SK-N-SH treated with all-trans-retinoic acid at 6 μM for 48 hours (cell line): Measurements from ENCODE around the gene GJC2.

ENCODE experiments used
- ATAC-seq: fragments of 200-7000 bp; cut with Tn5 transposase; 3 replicates; pipeline ENCODE4 v1.9.1; 2020; ENCODE audit warnings: mild to moderate bottlenecking, moderate library complexity
- BACH2 ChIP-seq: fragments of 250-450 bp; sonication (Bioruptor Pico); IDR thresholded peaks from 2 replicates; pipeline ENCODE4 v1.9.0; 2021; ENCODE audit warnings: mild to moderate bottlenecking, borderline replicate concordance
- CSDC2 ChIP-seq: fragments of 250-450 bp; sonication (Bioruptor Pico); IDR thresholded peaks from 2 replicates; pipeline ENCODE4 v1.5.0; 2020; ENCODE audit warnings: mild to moderate bottlenecking, moderate library complexity
- GLIS3 ChIP-seq: fragments of 250-450 bp; sonication (Bioruptor Pico); IDR thresholded peaks from 2 replicates; pipeline ENCODE4 v1.5.0; 2020; ENCODE audit warnings: mild to moderate bottlenecking, moderate library complexity
- OSR1 ChIP-seq: fragments of 250-450 bp; sonication (Bioruptor Pico); IDR thresholded peaks from 2 replicates; pipeline ENCODE4 v1.8.0; 2022; ENCODE audit warnings: moderate library complexity, mild to moderate bottlenecking, inconsistent platforms
- PPARA ChIP-seq: fragments of 250-450 bp; sonication (Bioruptor Pico); IDR thresholded peaks from 2 replicates; pipeline ENCODE4 v1.5.0; 2020; ENCODE audit warnings: mild to moderate bottlenecking, borderline replicate concordance
- RARB ChIP-seq: fragments of 250-450 bp; sonication (Bioruptor Pico); IDR thresholded peaks from 2 replicates; pipeline ENCODE4 v1.8.0; 2021; ENCODE audit warnings: mild to moderate bottlenecking, moderate library complexity
- SNAI2 ChIP-seq: fragments of 250-450 bp; sonication (Bioruptor Pico); IDR thresholded peaks from 2 replicates; pipeline ENCODE4 v1.5.0; 2020; ENCODE audit warnings: mild to moderate bottlenecking, moderate library complexity
- TCF4 ChIP-seq: fragments of 250-450 bp; sonication (Bioruptor Pico); IDR thresholded peaks from 2 replicates; pipeline ENCODE4 v1.8.0; 2021; ENCODE audit warnings: mild to moderate bottlenecking, moderate library complexity, borderline replicate concordance
- TOX ChIP-seq: fragments of 250-450 bp; sonication (Bioruptor Pico); IDR thresholded peaks from 2 replicates; pipeline ENCODE4 v1.8.0; 2021; ENCODE audit warnings: mild to moderate bottlenecking, moderate library complexity, borderline replicate concordance
- ZC3H10 ChIP-seq: fragments of 250-450 bp; sonication (Bioruptor Pico); IDR thresholded peaks from 2 replicates; pipeline ENCODE4 v1.5.1; 2021; ENCODE audit warnings: mild to moderate bottlenecking, moderate library complexity
- ZFP3 ChIP-seq: fragments of 250-450 bp; sonication (Bioruptor Pico); IDR thresholded peaks from 2 replicates; pipeline ENCODE4 v1.5.0; 2020; ENCODE audit warnings: mild to moderate bottlenecking, moderate library complexity
- ZFP30 ChIP-seq: fragments of 450-650 bp; formaldehyde crosslinking; IDR thresholded peaks from 2 replicates; pipeline ENCODE4 v1.5.0; 2022; ENCODE audit warnings: mild to moderate bottlenecking, moderate library complexity
- ZNF565 ChIP-seq: fragments of 450-650 bp; formaldehyde crosslinking; conservative IDR thresholded peaks from 2 replicates; pipeline ENCODE4 v1.5.0; 2020; ENCODE audit warnings: low read depth, mild to moderate bottlenecking, moderate library complexity
- ZNF8 ChIP-seq: fragments of 450-650 bp; formaldehyde crosslinking; IDR thresholded peaks from 2 replicates; pipeline ENCODE4 v1.5.0; 2020; ENCODE audit warnings: mild to moderate bottlenecking, moderate library complexity
- TF ChIP-seq, protein P1 (sequence below): fragments of 250-450 bp; sonication (Bioruptor Pico); IDR thresholded peaks from 2 replicates; pipeline ENCODE4 v1.5.1; 2020; ENCODE audit warnings: low read depth, mild to moderate bottlenecking, moderate library complexity
- TF ChIP-seq, protein P2 (sequence below): fragments of 250-450 bp; sonication (Bioruptor Pico); IDR thresholded peaks from 2 replicates; pipeline ENCODE4 v1.8.0; 2020; ENCODE audit warnings: mild to moderate bottlenecking, moderate library complexity, borderline replicate concordance
- TF ChIP-seq, protein P3 (sequence below): fragments of 250-450 bp; sonication (Bioruptor Pico); IDR thresholded peaks from 2 replicates; pipeline ENCODE4 v1.8.0; 2021; ENCODE audit warnings: low read depth, mild to moderate bottlenecking, moderate library complexity, borderline replicate concordance
- TF ChIP-seq, protein P4 (sequence below): fragments of 250-450 bp; sonication (Bioruptor Pico); IDR thresholded peaks from 2 replicates; pipeline ENCODE4 v1.5.0; 2020; ENCODE audit warnings: mild to moderate bottlenecking, moderate library complexity

GJC2 gene

DNA sequence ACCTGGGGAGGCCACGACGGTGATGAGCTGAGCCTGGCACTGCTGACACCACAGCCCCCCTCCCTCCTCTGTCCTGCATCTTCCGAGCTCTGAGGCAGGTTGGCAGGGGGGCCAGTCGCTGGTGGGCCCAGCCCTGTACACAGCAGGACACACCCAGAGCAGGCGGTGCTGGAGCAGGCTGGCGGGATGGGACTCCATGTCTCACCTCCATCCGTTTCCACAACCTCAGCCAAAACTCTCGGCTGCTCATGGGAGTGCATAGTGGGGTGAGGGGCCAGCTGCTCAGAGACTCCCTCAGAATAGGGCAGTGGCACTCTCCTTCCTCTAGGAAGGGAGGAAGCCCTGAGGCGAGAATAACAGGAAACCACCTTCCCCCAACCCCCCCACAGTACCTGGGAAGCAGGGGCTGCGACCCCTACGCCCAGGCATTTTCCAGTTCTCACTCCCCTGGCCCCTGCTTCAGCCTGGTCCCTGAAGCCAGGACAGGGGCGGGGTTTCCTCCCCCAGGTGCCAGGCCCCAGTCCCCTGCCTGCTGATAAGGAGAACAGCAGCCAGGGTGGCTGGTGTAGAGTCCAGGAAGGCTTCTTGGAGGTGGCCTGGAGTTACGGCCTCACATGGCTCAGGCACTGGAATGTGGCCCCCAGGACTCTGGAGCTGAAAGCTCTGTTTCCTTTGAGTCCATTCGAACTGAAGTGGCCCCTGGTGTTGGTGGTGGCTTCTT, 12.7 kb downstream of the GJC2 start (continued):
- TF ChIP-seq, protein P1, sequence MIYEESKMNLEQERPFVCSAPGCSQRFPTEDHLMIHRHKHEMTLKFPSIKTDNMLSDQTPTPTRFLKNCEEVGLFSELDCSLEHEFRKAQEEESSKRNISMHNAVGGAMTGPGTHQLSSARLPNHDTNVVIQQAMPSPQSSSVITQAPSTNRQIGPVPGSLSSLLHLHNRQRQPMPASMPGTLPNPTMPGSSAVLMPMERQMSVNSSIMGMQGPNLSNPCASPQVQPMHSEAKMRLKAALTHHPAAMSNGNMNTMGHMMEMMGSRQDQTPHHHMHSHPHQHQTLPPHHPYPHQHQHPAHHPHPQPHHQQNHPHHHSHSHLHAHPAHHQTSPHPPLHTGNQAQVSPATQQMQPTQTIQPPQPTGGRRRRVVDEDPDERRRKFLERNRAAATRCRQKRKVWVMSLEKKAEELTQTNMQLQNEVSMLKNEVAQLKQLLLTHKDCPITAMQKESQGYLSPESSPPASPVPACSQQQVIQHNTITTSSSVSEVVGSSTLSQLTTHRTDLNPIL, result no peak

DNA sequence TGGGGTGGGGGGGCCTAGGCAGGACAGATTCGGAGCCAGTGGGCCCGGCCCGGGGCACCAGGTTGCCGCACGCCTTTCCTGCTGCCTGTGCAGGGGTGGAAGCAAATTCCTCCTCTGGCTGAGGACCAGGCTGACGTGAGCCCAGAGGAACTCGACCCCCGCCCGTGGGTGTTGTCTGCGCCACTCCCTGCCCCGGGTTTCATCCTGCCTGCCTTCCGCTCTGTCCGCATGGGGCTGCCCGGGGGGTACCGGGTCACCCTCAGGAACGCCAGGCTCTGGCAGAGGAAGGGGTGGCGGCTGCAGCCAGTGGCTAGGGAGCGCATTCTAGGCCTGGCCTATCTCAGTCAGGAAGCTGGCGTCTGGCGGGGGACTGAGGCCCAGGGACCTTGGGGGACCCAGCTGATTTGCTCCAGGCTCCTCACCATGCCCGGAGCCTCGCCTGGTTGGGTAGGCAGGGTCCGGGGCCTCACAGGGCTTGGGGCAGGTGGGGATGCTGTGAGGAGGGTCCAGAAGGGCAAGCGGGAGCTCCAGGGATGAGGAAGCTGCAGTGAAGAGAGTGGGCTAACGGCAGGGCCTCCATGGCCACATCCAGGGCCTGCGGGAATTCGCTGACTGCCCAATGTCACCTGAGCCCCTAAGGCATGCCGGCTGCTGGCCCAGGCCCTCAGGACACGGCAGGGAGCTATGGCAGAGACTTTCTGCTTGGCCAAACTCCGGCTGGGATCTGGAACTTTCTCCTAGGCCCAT, 13.4 kb downstream of the GJC2 start:
- no peak for ATAC-seq

DNA sequence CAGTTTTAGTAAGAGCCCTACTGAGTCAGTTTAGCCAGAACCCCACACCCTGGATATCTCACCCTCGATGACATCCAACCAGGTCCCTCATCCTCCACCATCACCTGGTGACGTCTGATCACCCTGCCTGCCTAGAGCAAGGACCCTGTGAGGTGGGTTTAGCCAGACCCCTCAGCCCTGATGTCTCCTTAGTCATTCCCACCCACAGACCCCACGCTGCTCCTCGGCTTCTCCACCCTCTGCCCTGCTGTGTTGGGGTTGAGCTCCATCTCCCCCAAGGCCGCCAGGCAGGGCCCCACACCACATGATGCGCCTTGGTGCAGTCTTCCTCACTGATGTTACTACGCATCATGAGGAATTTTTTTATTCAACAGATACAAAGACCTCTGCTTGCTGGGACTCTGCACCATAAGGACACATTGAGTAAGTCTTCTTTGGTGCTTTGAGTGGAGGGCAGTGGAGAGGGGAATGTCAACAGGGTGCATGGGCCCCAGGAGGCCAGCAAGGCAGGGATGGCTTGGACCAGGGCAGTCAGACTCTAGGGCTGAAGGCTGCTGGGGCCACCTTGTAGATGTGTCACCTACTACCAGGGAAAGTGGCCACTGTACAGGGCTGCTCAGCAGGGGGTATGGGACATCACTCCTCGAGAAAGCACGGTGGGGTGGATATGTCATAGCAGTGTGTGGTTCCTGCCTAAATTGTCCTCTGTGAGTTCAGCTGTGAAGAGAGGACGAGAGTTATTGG, 14.2 kb downstream of the GJC2 start:
- TF ChIP-seq BACH2 (no peak), ZNF8 (CRISPR knock-in tag) (no peak)
- ATAC-seq, result no peak

More for the DNA sequence above, 13.4 kb downstream of the GJC2 start:
- TF ChIP-seq ZNF565 (CRISPR knock-in tag) (no peak), ZC3H10 (CRISPR knock-in tag) (no peak), TCF4 (no peak), PPARA (no peak), OSR1 (CRISPR knock-in tag) (no peak), ZNF8 (CRISPR knock-in tag) (no peak), ZFP30 (CRISPR knock-in tag) (no peak), GLIS3 (CRISPR knock-in tag) (no peak), ZFP3 (no peak), CSDC2 (CRISPR knock-in tag) (no peak), SNAI2 (no peak)
- TF ChIP-seq, protein P2, sequence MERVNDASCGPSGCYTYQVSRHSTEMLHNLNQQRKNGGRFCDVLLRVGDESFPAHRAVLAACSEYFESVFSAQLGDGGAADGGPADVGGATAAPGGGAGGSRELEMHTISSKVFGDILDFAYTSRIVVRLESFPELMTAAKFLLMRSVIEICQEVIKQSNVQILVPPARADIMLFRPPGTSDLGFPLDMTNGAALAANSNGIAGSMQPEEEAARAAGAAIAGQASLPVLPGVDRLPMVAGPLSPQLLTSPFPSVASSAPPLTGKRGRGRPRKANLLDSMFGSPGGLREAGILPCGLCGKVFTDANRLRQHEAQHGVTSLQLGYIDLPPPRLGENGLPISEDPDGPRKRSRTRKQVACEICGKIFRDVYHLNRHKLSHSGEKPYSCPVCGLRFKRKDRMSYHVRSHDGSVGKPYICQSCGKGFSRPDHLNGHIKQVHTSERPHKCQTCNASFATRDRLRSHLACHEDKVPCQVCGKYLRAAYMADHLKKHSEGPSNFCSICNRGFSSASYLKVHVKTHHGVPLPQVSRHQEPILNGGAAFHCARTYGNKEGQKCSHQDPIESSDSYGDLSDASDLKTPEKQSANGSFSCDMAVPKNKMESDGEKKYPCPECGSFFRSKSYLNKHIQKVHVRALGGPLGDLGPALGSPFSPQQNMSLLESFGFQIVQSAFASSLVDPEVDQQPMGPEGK (CRISPR knock-in tag), result no peak
- TF ChIP-seq, protein P3, sequence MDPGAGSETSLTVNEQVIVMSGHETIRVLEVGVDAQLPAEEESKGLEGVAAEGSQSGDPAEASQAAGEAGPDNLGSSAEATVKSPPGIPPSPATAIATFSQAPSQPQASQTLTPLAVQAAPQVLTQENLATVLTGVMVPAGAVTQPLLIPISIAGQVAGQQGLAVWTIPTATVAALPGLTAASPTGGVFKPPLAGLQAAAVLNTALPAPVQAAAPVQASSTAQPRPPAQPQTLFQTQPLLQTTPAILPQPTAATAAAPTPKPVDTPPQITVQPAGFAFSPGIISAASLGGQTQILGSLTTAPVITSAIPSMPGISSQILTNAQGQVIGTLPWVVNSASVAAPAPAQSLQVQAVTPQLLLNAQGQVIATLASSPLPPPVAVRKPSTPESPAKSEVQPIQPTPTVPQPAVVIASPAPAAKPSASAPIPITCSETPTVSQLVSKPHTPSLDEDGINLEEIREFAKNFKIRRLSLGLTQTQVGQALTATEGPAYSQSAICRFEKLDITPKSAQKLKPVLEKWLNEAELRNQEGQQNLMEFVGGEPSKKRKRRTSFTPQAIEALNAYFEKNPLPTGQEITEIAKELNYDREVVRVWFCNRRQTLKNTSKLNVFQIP (CRISPR knock-in tag), result no peak
- TF ChIP-seq, protein P1, result no peak

DNA sequence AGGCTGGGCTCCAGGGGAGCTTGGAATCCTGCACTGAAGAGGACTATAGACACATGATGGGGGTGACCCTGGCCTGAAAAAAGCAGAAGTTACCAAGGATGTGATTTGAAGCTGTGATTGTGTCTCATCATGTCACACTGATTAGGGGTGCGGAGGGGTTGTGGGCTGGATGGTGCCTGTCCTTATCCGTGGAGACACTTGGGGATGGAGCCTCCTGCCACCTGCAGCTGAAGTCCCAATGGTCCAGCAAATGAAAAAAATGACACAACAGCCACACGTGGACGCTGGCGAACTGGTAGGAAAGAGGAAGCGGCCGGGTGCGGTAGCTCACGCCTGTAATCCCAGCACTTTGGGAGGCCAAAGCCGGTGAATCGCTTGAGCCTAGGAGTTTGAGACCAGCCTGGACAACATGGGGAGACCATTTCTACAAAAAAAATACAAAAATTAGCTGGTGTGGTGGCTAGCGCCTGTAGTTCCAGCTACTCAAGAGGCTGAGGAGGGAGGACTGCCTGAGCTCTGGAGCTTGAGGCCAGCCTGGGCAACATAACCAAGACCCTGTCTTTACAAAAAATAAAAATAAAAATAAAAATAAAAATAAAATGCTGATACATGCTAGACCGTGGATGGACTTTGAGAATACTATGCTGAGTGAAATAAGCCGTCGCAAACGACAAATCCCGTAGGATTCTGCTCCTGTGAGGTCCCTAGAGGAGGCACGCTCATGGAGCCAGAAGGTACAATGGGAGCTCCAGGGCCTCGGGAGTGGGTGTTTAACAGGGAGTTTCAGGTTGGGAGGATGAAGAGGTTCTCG, 15.0 kb downstream of the GJC2 start:
- TF ChIP-seq, protein P2 (CRISPR knock-in tag), result no peak
- TF ChIP-seq PPARA, result no peak
- TF ChIP-seq ZFP30 (CRISPR knock-in tag), result no peak
- peak; percentile 72; the same call in 1 of the 2 replicates for TF ChIP-seq RARB (CRISPR knock-in tag)
- no peak for TF ChIP-seq ZFP3
- no peak for TF ChIP-seq SNAI2
- TF ChIP-seq CSDC2 (CRISPR knock-in tag), result no peak
- TF ChIP-seq, protein P3 (CRISPR knock-in tag), result no peak
- TF ChIP-seq, protein P4, sequence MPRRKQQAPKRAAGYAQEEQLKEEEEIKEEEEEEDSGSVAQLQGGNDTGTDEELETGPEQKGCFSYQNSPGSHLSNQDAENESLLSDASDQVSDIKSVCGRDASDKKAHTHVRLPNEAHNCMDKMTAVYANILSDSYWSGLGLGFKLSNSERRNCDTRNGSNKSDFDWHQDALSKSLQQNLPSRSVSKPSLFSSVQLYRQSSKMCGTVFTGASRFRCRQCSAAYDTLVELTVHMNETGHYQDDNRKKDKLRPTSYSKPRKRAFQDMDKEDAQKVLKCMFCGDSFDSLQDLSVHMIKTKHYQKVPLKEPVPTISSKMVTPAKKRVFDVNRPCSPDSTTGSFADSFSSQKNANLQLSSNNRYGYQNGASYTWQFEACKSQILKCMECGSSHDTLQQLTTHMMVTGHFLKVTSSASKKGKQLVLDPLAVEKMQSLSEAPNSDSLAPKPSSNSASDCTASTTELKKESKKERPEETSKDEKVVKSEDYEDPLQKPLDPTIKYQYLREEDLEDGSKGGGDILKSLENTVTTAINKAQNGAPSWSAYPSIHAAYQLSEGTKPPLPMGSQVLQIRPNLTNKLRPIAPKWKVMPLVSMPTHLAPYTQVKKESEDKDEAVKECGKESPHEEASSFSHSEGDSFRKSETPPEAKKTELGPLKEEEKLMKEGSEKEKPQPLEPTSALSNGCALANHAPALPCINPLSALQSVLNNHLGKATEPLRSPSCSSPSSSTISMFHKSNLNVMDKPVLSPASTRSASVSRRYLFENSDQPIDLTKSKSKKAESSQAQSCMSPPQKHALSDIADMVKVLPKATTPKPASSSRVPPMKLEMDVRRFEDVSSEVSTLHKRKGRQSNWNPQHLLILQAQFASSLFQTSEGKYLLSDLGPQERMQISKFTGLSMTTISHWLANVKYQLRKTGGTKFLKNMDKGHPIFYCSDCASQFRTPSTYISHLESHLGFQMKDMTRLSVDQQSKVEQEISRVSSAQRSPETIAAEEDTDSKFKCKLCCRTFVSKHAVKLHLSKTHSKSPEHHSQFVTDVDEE (CRISPR knock-in tag), result no peak
- TF ChIP-seq BACH2, result no peak
- TF ChIP-seq OSR1 (CRISPR knock-in tag), result no peak
- TF ChIP-seq TOX, result peak; percentile 59; the same call in 1 of the 2 replicates
- TF ChIP-seq GLIS3 (CRISPR knock-in tag), result no peak
- TF ChIP-seq, all 23 proteins: peak for 2

More for the DNA sequence above, 15.0 kb downstream of the GJC2 start:
- ATAC-seq, result peak; percentile 26
